Measurements from ENCODE around the gene MAU2.

GRCh38 chr19:19324059-19324770 is 3.6 kb downstream of the MAU2 start:
- TF ChIP-seq CTCF (IDR thresholded peaks at IDR 0.05) (no peak), REST (IDR thresholded peaks at IDR 0.05; ENCODE audit: insufficient read depth in 1 of 2, low read depth in 2 of 2, low read length in 1 of 2) (no peak), POLR2AphosphoS5 (IDR thresholded peaks at IDR 0.05; ENCODE audit: low read depth, low read length) (no peak)
